ENCODE data around the gene UTP11.

The UTP11 gene

DNA sequence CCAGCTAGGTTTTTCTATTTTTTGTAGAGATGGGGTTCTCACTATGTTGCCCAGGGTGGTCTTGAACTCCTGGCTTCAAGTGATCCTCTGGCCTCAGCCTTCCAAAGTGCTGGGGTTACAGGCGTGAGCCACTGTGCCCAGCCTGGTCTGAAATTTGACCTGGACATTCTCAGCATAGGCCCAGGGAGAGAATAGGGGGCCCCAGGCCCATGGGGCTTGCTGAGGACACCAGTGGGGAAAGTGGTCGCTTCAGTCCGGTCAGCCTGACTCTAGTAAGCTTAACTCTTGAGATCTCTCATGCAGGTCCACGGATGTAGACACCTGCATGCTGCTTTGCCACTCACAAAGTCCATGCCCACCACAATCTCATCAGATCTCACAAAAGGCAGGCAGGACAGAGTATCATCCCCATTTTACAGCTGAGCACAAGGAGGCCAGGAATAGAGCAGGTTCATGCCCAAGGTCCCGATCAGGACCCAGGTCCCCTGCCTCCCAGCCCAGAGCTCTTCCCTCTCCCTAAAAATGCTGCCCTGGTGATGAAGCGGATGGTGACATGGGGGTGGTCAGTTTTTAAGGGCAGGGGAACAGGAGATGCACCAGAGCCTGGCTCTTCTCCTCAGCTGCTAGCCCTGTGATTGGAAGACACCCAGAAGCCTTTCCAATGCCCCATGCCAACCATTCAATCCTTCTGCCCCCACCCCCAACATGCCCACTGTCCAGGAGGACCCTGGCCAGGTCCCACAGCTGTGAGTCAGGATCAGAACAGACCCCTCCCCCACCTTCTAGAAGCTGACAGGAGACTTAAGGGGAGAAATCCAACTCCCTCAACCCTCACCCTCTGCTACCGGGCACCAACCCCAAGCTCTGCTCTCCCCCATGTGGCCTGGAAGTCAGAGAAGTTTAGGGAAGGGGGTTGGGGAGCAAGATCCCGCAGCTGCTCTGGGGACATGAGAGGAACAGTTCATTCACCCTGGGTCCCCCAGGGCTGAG, 9.0 kb upstream of the UTP11 start:
- DNase-seq = no peak

DNA sequence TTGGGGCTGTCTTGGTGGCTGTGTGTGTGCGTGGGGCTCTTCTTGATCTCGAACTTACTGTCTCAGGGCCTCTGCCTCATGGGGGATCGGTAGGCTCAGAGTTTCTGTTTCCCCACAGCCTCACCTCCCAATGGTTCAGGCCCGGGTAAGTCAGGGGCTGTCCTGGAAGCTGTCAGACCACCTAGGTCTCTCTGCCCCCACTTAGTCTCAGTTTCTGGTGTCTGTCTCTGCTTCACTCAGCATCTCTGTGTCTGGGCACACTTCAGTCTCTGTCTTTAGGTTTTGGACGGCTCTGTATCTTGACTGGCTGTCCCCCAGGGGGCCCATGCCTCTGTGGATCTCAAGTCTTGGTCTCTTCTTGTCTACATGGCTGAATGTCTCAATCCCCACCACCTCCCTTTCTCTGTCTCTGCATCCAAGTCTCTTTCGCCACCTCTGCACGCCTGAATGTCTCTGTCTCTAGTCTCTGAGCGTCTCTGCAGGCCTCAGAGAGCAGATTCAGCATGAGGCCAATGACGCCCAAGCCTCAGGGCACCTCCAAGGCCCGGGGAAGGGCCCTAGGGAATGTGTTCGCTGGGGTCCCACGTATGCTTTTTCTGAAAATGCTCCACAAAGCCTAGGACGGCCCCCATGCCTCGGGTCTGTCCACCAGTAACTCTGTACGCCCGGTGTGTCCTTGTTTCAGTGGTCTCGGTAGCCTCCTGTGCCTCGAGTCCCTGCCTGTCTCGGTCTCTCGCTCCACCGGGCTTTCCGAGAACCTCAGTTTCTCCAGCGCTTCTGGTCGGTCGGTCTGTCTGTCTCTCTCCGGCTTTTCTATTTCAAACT, 8.0 kb upstream of the UTP11 start:
- no peak for DNase-seq

DNA sequence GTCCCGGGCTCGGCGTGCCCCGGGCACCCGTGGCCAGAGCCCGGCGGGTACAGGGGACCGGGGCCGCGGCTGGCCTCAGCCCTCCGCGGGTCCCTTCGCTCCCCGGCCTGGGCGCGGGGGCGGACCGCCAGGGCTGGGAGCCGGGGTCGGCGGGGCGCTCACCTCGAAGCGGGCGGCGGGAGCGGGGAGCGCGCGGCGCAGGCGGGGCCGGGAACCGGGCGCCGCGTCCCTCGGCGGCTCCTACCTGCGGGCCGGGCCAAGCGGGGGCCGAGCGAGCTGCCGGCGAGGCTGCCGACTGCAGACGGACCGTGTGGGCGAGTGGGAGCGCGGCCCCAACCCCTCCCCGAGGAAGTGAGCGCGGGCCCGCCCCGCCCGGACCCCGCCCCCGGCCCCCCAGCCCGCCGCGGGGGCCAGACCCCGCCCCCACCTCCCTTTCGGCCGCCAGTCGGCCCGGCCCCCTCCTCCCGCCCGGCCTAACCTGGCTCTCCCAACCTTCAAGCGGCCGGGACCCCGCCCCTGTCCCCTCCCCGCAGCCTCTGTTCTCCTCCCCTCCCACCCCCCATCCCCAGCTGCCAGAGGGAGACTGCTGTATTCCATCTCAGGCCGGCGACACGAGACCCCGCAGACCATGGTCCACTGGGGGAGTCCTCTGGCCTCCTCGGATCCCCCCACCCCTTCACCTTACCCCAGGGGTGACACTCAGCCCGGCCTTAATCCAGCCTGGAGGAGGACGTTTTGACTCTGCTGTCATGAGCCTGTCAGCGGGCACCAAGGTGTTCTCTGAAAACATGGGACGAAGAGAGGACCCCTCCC, 7.1 kb upstream of the UTP11 start, which contains the start of gene FHL3:
TSS of gene FHL3 (minus strand) at position 320 of the 813 bp plus-strand sequence. CDS start 6,102 bp downstream, outside the sequence.
- DNase-seq = peak; percentile 45 to 55

DNA sequence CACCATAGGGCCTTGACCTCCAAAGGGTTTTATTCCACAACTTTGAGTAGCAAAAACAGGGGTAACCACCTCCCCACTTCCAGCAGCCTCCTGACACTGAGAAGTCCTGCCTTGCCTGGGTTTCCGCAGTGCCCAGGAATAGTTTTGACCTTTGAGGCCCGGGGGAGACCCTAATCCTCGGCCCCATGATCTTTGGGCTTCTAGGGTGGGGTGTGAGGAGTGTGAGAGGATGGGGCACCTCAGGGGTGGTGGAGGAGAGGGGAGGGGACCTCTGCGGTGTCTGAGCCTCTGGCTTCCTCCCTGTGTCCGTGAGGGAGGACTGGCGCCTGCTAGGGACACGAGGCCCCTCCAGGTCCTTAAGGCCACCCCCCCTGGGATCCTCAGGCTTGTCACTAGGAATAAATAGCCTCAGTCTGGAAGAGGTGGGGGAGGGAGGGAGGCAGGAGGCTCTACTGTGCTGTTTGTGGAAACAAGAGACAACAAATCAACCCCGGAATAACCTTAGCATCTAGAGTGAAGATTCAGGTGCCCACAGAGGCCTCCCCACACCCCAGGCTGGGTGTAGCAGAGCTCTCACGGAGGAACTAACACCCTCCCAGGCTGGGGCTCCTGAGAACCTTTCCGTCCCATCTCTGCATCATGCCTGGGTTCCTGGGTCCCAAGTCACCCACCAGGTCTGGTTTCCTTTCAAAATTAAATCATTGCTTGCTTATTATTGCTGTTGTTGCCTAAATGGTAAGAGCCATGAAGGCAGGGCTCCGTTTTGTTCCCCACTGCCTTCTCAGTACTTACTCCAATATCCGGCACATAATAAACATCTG, 6.3 kb upstream of the UTP11 start:
- no peak for DNase-seq

DNA sequence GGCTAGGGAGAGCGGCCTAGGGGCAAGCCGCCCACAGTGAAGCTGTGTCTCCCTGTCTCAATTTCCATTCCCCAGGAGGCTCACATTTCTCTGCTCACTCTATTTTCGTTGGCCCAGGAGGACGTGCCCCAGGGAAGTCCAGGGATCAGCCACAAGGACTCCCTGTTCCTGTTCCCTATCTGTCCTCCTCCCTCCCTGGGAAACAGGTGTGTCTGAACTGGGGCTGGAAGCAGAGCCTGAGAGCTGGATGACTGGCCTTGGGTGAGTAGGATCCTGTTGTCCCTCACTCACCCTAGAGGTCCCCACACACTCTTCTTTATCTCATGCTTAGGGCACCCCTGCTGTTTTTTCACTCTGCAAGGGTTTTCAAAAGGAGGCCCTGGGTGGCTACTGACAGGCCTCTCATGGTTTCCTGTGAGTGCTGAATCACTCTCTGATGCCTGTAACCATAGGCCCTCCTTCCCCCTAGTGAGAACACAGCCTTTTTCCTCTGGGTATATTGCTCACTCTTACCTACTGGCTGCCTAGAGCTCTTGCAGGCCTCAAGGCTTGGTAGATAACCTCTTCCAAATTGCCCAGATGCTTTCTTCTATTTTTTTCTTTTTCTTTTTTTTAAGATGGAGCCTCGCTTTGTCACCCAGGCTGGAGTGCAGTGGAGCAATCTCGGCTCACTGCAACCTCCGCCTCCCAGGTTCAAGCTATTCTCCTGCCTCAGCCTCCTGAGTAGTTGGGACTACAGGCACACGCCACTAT, 3.3 kb upstream of the UTP11 start:
- peak; percentile 54 to 58 for DNase-seq

DNA sequence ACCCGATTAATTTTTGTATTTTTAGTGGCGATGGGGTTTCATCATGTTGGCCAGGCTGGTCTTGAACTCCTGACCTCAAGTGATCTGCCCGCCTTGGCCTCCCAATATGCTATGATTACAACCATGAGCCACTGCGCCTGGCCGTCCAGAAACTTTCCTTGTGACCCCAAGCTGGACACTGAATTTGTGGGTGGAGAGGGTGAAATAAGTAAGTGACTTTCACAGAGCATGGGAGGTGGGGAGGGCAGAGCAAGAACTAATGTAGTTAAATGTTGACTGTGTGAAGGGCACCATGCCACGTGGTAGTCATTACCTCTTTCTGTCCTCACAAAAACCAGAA, 2.7 kb upstream of the UTP11 start:
- no peak for DNase-seq

DNA sequence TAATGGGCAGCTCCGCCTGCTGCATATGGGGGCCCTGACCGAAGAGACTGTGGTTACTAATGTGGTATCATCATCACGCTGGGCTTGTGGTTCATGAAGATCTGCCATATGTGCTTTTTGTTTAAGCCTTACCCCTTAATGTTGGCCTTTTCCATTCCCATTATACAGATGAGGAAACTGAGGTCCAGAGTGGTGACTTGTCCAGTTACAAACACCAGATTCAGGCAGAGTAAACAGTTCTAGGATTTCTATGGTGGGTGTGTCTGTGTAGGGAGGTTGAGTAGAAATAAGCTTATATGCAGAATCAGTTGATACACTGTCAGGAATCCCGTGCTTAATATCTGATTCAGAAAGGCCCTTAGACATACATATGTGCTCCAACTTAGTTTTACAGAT, 691 bp downstream of the UTP11 start:
- no peak for DNase-seq

DNA sequence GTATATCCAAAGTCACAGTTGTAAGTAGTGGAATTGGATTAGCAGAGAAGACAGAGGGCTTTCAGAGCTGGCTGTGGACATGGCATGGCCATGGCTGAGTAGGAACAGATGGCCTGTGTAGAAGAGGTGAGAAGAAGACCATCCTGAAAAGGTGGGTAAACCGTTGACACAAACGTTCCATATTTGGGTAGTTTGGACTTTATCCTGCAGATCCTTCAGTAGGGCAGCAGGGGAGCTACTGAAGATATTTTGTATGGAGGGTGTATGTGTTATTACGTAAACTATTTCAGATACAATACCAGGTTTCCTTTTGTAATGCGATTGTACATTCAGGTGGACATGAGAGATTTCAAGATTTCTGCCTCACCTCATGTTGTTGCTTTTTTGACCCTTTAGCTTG, 1.6 kb downstream of the UTP11 start:
- DNase-seq = no peak

DNA sequence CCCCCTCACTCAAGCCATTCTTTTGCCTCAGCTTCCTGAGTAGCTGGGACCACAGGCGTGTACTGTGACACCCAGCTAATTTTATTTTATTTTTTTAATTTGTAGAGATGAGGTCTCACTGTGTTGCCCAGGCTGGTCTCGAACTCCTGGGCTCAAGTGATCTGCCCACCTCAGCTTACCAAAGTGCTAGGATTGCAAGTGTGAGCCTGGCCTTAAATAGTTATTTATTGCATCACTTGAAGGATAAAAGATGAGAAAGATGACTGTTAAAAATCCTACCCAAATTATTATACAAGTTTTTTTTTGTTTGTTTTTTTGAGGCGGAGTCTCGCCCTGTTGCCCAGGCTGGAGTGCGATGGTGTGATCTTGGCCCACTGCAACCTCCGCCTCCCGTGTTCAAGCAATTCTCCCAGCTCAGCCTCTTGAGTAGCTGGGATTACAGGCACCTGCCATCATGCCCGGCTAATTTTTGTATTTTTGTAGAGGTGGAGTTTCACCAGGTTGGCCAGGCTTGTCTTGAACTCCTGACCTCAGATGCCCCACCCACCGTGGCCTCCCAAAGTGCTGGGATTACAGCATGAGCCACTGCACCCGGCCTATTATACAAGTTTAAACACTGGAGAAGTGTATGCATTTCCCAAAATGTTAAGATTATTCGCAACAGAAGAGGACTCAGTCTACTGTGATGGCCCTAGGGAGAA, 2.3 kb downstream of the UTP11 start:
- no peak for DNase-seq

DNA sequence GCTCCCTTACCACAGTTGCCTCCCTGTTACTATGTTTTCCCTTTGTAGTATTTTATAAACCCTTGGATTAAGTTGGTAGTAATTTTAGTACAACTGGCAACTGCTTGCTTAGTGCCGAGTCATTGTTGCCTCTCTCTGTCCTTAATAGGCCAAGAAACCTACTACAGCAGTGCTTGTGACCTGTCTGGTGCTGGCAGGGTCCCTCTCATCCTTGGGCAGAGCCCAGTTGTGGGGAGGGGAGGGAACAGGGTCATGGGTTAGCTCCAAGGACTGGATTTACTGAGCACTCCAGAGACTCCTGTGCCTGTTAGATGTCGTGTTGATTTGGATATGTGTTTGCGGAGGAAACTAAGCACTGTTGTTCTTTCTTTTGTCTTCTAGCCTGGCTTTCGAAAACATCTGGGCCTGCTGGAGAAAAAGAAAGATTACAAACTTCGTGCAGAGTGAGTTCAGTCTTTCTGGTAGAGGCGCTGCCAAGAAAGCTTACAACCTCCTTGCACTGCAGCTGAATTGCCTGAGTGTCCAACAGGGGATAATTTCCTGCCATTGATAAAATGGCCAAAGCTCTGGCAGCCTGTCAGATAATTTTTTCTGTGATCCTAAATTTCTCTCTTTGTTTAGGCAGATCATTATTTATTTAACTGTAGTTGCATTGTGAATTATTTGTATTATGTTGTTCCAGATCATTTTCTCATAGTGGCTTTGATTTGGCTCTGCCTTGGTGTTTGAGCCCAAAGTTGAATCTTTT, 3.6 kb downstream of the UTP11 start:
- DNase-seq = no peak

DNA sequence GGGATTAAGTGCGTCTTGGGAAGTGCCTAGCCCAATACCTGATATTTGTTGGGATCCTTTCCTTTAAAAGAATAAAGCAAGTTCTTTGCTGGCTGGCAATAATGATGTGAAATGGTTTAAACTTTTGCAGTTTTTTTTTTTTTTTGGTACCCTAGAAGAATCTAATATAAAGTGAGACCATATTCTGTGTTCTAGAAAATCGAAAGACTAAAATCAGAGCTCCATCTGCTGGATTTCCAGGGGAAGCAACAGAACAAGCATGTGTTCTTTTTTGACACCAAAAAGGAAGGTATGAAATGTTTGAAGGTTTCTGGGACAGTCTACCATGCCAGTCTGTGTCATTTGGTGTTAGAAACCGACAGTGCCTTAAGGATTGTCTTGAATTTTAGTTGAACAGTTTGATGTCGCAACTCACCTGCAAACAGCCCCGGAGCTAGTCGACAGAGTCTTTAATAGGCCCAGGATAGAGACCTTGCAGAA, 6.4 kb downstream of the UTP11 start:
- DNase-seq = peak in 1 of 2 donors; percentile 60

DNA sequence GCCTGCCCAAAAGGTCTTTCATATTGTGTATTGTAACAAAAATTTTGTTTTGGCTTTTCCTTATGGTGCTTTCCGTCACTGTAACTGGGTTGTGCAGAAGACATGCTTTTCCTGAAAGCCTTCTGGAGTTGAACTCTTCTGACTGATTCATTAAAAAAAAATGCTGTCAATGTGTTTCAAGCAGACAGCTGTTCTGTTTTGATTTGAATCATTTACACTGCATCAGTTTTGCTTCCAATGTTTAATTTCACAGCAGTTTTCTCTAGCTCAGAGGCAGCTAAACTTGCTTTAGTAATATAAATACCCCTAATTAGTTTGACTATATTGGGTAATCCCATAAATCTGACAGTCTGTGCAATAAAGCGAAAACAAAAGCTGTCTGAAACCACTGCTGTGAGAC, 7.9 kb downstream of the UTP11 start:
- no peak for DNase-seq

DNA sequence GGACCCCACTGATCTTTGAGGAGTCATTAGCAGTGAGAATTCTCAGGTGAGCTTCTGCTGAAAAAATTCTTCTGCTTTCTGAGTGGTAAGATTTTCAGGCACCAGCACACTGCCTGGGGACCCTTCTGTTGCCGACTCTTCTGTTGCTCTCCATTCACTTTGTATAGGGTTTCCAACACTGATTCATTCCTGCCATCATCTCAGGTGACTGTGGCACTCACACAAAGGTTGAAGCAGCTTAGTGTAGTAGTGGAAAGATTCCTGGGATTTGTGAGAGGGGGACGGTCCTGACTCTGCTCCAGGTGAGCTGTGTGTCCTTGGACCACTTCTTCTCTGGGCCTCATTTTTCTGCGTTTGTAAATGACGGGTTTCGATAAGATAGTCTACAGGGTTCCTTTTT, 9.4 kb downstream of the UTP11 start:
- DNase-seq = no peak

DNA sequence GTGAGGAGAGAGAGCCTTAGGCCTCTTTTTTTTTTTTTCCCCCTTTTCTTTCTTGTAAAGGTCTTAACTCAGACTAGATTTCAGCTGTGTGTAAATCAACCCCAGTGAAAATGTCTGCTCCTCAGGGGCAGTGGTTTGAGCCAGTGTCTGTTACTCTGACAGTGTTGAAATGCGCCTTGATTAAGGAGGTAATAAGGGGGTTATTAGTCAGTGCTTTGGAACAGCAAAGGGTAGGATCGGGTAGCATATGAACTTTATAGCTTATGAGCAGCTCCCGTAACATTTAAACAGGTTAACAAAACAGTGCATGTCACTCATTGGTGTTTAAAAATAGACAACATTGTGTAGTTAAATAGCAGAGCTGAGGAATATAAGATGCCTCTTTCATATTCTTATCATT, 10.3 kb downstream of the UTP11 start:
- DNase-seq = no peak

DNA sequence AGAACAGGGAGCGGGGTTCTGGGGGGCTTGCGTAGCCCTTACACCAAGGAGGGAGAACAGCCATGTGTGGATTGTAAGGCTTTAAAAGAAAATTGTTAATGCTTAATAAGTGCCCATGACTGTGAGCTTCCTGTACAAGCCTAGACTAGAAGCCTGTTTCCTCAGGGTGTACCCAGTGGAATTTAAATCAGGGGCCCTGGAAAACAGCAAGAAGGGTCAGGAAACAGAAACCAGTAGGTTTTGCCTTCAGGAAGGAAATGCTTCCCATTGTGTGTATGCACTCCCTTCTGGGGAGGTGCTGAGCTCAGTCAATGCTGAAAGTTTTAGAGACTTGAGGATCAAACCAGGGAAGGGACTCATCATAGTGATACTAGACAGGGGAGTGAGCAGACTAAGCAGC, 12.7 kb downstream of the UTP11 start:
- no peak for DNase-seq

DNA sequence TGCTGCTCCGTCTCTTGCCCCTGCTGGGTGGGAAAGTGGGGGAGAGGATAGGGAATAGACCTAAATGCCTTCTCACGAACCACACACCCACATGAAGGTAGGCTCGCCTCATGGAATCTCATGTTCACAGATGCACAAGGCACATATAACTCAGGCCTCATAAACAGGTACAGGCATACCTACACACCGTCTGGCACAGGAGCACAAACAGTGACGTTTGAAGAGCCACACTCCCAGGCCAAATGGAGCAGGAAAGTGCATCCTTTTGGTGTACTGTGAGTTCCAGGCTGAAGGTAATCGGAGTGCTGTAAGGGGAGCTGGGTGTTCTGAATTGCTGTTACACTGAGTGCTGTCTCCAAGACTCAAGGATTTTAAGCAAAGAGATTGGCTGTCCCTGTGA, 13.1 kb downstream of the UTP11 start:
- DNase-seq = no peak

DNA sequence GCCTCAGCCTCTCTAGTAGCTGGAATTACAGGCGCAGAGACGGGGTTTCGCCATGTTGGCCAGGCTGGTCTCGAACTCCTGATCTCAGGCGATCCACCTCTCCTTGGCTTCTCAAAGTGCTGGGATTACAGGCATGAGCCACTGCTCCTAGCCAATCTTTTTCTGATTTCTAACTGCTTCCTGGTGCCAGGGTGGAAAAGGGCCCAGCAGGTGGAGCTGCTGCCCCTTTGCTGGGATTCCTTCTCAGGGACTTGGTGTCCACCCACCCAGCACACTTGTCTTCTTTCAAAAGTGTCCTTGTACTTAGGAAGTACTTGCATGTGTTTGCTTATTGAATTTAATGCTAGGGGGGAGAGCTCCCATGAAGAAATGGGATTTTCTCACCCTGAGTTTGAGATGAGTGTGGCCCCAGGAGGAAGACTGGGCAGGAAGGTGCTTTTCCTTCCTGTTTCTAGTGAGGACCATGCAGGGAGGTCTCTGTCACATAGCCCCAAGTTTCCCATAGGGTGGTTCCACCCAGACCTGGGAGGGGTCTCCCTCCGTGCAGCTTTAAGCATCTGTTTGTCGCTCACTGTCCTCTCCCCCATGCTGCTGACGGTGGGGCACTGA, 14.2 kb downstream of the UTP11 start:
- no peak for DNase-seq

DNA sequence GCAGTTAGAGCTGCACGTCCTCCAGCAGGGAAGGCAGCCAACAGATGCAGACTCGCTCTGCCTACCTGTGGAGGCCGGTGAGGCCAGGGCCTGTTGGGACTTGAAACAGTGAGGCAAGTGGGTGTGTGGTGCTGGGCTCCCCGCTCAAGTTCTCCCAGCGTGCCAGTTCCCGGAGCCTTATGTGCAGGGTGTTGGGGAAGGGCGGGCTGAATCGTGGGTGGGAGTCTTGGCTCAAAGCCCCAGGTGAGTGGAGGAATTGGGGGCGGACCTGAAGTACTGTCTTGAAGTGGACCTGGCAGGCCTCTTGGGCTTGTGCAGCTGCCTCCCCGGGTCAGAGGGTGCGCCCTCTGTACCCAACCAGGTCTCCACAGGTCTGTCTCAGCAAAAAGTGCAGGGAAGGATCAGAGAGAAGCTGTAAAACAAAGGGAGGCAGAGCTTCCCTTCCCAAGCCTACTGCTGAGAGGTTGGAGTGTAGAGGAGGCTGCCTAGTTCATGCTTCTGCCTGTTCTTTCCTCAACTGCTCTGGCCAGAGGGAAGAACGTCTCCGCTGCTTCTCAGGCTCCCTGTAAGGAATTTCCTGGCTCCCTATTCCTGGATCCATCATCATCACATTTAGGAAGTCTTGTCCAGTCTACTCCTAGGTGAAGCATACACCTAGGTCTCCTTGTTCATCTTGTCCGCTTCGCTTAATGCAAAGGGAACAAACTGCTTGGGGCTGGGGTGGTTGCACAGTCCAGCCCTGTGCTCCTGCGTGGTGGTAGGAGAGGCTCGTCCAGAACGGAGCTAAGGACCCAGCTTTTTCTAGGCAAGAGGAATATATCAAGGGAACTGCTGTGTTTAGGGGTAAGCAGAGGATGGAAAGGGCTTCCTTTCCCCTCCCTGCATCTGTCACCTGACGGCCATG, 14.9 kb downstream of the UTP11 start:
- no peak for DNase-seq

All from CD4-positive, alpha-beta T cell treated with Interleukin-4 for 1 hour (primary cell).